Adrenal gland (tissue), 12 donors: ENCODE results near the gene DCC. TPM values are rescaled to one million over a fixed set of nuclear protein-coding genes. Genes with fewer than 3 reads are reported as not detected.

Experiments
- DNase-seq, 7 donors: peaks; one replicate each; pipeline ENCODE4 v3.0.0-alpha.2; 2019 to 2020
- H3K27ac ChIP-seq, 5 donors: fragments of 200-600 bp; sonication (generic) in 4 of 5; 1 replicate in 3 of 5; 2 replicates in 2 of 5; pipeline versions ENCODE4 v1.5.1 to v1.8.0; 2016 to 2020; ENCODE audit warnings: mild to moderate bottlenecking in 1 of 5
- H3K27me3 ChIP-seq: fragments of 200-600 bp; 2 replicates; pipeline ENCODE4 v1.8.0; 2021
- H3K36me3 ChIP-seq, 2 donors: fragments of 200-600 bp; replicated peaks in 1 of 2; 1 replicate in 1 of 2; 2 replicates in 1 of 2; pipeline versions ENCODE4 v1.5.1 to v1.8.0; 2018 to 2022
- H3K4me1 ChIP-seq, 2 donors: fragments of 200-600 bp; replicated peaks in 1 of 2; 1 replicate in 1 of 2; 2 replicates in 1 of 2; pipeline versions ENCODE4 v1.5.1 to v1.8.0; 2018 to 2021
- H3K4me3 ChIP-seq, 4 donors: fragments of 200-600 bp; sonication (generic) in 3 of 4; one replicate each; pipeline ENCODE4 v1.5.1; 2016 to 2018
- H3K9me3 ChIP-seq, 3 donors: fragments of 200-600 bp; sonication (generic) in 1 of 3; replicated peaks in 1 of 3; 1 replicate in 2 of 3; 2 replicates in 1 of 3; pipeline versions ENCODE4 v1.5.1 to v1.8.0; 2016 to 2021
- POLR2A ChIP-seq, 2 donors: fragments of 450-650 bp; IDR thresholded peaks; one replicate each; pipeline ENCODE4 v1.6.1; 2017; ENCODE audit warnings: antibody characterized with exemption in 2 of 2, mild to moderate bottlenecking in 2 of 2, moderate library complexity in 1 of 2
- WGBS, 4 donors: extraction: QIAGEN DNeasy Blood & Tissue Kit in 2 of 4; methylation state at CpG; one replicate each; pipeline versions ENCODE4 v1.1.5 to v1.1.7; 2013 to 2017; 5-methylcytosine and 5-hydroxymethylcytosine counted together
- intact Hi-C, 2 donors: fragments of 100-400 bp; cut with DNase I; formaldehyde crosslinking; loops; one replicate each; pipeline versions ENCODE4 v1.14.1 to v1.15.0; 2022 to 2023
- polyA plus RNA-seq, 3 donors: library from polyadenylated mRNA; stranded (reverse); fragments of 200-250 nt in 2 of 3; fragments of 350-450 nt in 1 of 3; fragmentation: Illumina TruSeq in 1 of 3; extraction: RNeasy Lipid Tissue Mini Kit (QIAGEN cat#74804) in 1 of 3; gene quantifications; one replicate each; pipeline ENCODE4 v1.2.3, GENCODE V29; 2013 to 2014
- total RNA-seq, 9 donors: library from RNA; depleted of rRNA in 4 of 9; stranded (reverse); fragments of >200 nt in 4 of 9; fragments of 120-200 nt in 1 of 9; fragmentation: NEBNext Ultra II Directional in 1 of 9; extraction: Animal tissue kit (Norgen Biotek cat#: 25700) in 1 of 9; gene quantifications; one replicate each; pipeline versions ENCODE4 v1.1.0 to v1.2.4, GENCODE V29; 2013 to 2023
- TF ChIP-seq, protein P1 (sequence below), 6 experiments: fragments of 450-650 bp in 4 of 6; fragments of 200-600 bp in 2 of 6; sonication (generic) in 1 of 6; IDR thresholded peaks; 1 replicate in 5 of 6; 2 replicates in 1 of 6; pipeline versions ENCODE4 v1.5.1 to v1.8.0; 2016 to 2021; ENCODE audit warnings: antibody characterized with exemption in 6 of 6, mild to moderate bottlenecking in 2 of 6, moderate library complexity in 1 of 6
- donor health status: healthy with polysubstance abuse.
- donor health status: Bipolar disorder and iron deficiency.
- donor health status: DM: yes; HTN: yes; CAD: no.
- donor health status: DM: no; HTN: no; CAD: no.
- donor health status: DM: no; HTN: no; CAD: no.
- donor health status: DM: yes; HTN: yes; CAD: no.

DCC gene
- total and polyA plus RNA-seq, 12 donors, result 0.33 to 3.5 (median 1.1) TPM; not detected in 1

DNA sequence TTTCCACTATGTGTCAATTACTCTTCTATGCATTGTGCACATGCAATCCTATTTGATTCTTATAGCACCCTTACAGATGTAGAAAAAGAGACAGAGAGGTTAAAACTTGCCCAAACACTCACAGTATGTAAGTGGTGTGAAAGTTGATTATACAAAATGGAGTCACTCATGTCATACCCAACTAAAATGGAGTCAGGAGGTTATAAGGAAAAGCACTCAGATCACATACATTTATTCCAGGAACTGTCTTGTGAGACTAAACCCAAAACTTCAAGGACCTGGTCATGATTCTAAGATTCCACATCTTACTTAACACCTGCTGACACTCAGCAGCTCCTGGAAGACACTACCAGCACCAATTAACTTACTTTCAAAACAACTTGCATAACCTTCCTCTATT, 1081.9 kb downstream of the DCC start:
- intact Hi-C loops, result no loop called here
- H3K27me3 ChIP-seq, result no peaks in the 10 kb centered on the region
- no peak overlapping the region for H3K27ac ChIP-seq
- TF ChIP-seq POLR2A (IDR thresholded peaks at IDR 0.05), result no peak
- TF ChIP-seq, protein P1, sequence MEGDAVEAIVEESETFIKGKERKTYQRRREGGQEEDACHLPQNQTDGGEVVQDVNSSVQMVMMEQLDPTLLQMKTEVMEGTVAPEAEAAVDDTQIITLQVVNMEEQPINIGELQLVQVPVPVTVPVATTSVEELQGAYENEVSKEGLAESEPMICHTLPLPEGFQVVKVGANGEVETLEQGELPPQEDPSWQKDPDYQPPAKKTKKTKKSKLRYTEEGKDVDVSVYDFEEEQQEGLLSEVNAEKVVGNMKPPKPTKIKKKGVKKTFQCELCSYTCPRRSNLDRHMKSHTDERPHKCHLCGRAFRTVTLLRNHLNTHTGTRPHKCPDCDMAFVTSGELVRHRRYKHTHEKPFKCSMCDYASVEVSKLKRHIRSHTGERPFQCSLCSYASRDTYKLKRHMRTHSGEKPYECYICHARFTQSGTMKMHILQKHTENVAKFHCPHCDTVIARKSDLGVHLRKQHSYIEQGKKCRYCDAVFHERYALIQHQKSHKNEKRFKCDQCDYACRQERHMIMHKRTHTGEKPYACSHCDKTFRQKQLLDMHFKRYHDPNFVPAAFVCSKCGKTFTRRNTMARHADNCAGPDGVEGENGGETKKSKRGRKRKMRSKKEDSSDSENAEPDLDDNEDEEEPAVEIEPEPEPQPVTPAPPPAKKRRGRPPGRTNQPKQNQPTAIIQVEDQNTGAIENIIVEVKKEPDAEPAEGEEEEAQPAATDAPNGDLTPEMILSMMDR (IDR thresholded peaks at IDR 0.05), result no peak
- H3K4me3 ChIP-seq, result no peak overlapping the region
- H3K4me1 ChIP-seq, result no peaks in the 10 kb centered on the region
- no peak for DNase-seq
- no peaks in the 10 kb centered on the region for H3K36me3 ChIP-seq
- H3K9me3 ChIP-seq, result no peaks in the 10 kb centered on the region

DNA sequence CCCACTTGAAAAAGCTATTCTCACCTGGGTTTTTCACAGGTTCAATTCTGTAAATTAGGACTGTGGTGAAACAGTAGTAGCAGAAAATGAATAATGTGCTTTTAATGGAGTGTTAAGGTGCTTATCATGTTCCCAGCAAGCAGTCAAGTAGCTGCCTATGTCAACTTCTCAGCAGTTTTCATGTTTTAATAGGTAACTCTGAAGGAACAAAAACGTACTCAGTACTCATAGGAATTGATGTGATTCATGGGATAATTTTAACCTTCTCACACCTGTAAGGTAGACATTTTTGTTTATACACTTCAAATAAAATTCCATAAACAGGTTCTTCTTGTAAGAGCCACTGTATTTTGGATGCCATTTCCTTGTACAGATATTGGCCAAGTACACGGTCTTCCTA, 1082.9 kb downstream of the DCC start:
- Histone ChIP-seq H3K4me1 (no peaks in the 10 kb centered on the region), H3K4me3 (no peak overlapping the region), H3K27ac (no peak overlapping the region), H3K27me3 (no peaks in the 10 kb centered on the region), H3K9me3 (no peaks in the 10 kb centered on the region), H3K36me3 (no peaks in the 10 kb centered on the region)
- DNase-seq, result no peak
- no peak for TF ChIP-seq POLR2A (IDR thresholded peaks at IDR 0.05)
- TF ChIP-seq, protein P1 (IDR thresholded peaks at IDR 0.05), result no peak
- WGBS, 4 donors, result 28 to 53% (median 49%) methylated on average over 2 of the region's 2 CpGs
- intact Hi-C loops, result no loop called here

DNA sequence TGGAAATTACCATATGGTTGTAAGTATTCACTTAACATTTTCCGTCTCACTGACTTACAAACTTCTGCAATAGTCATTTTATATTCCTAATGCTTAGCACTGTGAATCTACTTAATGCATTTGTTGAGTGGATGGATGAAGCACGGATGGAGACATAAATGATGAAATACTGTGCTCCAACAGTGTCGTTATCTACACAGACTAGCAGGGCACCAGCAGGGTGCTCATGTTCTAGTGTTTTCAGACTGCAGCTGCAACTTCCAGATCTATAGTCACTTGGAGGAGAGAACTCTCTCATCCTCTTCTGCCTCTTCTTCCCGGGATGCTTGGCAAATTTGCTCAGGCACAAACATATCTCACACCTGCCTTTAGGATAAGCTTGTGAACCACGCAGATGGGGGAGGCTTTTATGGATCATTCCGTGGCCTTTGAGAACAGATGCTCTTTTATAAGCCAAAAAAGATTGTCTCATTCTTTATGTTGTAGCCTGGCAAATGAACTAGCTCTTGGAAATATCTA, 1086.7 kb downstream of the DCC start:
- no peak for DNase-seq
- Histone ChIP-seq H3K4me1 (no peaks in the 10 kb centered on the region), H3K27ac (no peak overlapping the region), H3K27me3 (no peaks in the 10 kb centered on the region), H3K4me3 (no peak overlapping the region), H3K36me3 (no peaks in the 10 kb centered on the region), H3K9me3 (no peaks in the 10 kb centered on the region)
- TF ChIP-seq POLR2A (IDR thresholded peaks at IDR 0.05), result no peak
- TF ChIP-seq, protein P1 (IDR thresholded peaks at IDR 0.05), result no peak
- intact Hi-C loops, result no loop called here
- 58 to 72% (median 69%) methylated on average over 6 of the region's 6 CpGs for WGBS, 4 donors

DNA sequence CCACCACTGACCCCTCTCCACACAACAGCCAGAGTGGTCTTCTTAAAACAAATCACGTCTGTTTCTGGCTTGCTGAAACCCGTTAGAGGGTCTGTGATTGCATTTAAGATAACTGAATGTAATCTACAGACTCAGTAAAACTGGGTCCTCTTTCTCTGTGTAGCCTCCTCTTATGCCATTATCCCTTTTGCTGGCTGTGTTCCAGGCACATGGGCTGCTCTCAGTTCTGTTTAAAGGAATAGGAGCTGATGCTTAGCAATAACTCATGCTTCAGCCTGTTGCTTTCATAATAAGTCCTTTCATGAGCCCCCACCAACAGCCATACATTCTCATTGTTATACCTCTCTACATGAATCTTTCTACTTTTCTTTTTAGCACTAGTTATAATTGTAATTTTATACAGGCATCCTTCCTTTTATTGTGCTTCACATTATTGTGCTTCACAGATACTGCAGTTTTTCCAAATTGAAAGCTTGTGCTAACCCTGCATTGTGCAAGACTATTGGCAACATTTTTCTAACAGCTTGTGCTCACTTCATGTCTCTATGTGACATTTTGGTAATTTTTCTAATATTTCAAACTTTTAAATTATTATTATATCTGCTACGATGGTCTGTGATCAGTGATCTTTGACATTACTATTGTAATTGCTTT, 1101.9 kb downstream of the DCC start:
- H3K27ac ChIP-seq, result no peak overlapping the region
- H3K4me3 ChIP-seq, result no peak overlapping the region
- DNase-seq, result no peak
- no peaks in the 10 kb centered on the region for H3K36me3 ChIP-seq
- TF ChIP-seq, protein P1 (IDR thresholded peaks at IDR 0.05), result no peak
- no peak for TF ChIP-seq POLR2A (IDR thresholded peaks at IDR 0.05)
- no peaks in the 10 kb centered on the region for H3K4me1 ChIP-seq
- H3K27me3 ChIP-seq, result no peaks in the 10 kb centered on the region
- intact Hi-C loops, result no loop called here
- no peaks in the 10 kb centered on the region for H3K9me3 ChIP-seq
- 33 to 46% (median 40%) methylated on average over 3 of the region's 3 CpGs for WGBS, 4 donors
